OCI-M2 (cell line): ENCODE results near the gene MPP7.
A peak's percentile ranks its signal among the peaks of the same experiment; 100 is the strongest.
"Not testable (repeated sequence)": the region's sequence is repeated elsewhere in the genome, so short reads cannot be mapped to it uniquely, and the experiment has no call there.

Experiments
- DNase-seq: peaks from one replicate; lab custom pipeline; 2025; ENCODE audit not compliant: unreplicated experiment; lab: John Stamatoyannopoulos, UW

The MPP7 gene

GRCh38 chr10:28302638-28303488, at the start of gene MPP7:
MPP7 (minus strand) TSS chr10:28303064; CDS start chr10:28238604, 64,460 bp downstream.
- peak; percentile 77 for DNase-seq

- no peak for DNase-seq
These were observed 47.0 kb upstream of the MPP7 start for GRCh38 chr10:28349892-28350291.

GRCh38 chr10:28343987-28344895, 41.4 kb upstream of the MPP7 start:
- no peak for DNase-seq

GRCh38 chr10:28343252-28343651, 40.4 kb upstream of the MPP7 start:
- no peak for DNase-seq

- DNase-seq = not testable (repeated sequence)
These were observed 38.8 kb upstream of the MPP7 start for GRCh38 chr10:28341679-28342078.

GRCh38 chr10:28332726-28333125, 29.9 kb upstream of the MPP7 start:
- DNase-seq = no peak

GRCh38 chr10:28331841-28332240, 29.0 kb upstream of the MPP7 start:
- DNase-seq = no peak

GRCh38 chr10:28331066-28331465, 28.2 kb upstream of the MPP7 start:
- DNase-seq = no peak

GRCh38 chr10:28328346-28328745, 25.5 kb upstream of the MPP7 start:
- no peak for DNase-seq

- DNase-seq = no peak
These were observed 24.6 kb upstream of the MPP7 start for GRCh38 chr10:28327491-28327880.

GRCh38 chr10:28326516-28327490, 23.9 kb upstream of the MPP7 start:
- no peak for DNase-seq

GRCh38 chr10:28320799-28321198, 17.9 kb upstream of the MPP7 start:
- no peak for DNase-seq

- DNase-seq = no peak
These were observed 17.2 kb upstream of the MPP7 start for GRCh38 chr10:28320090-28320489.

- not testable (repeated sequence) for DNase-seq
These were observed 16.2 kb upstream of the MPP7 start for GRCh38 chr10:28319061-28319460.

- no peak for DNase-seq
These were observed 15.8 kb upstream of the MPP7 start for GRCh38 chr10:28318626-28319025.

- no peak for DNase-seq
These were observed 14.9 kb upstream of the MPP7 start for GRCh38 chr10:28317760-28318159.

- no peak for DNase-seq
These were observed 13.8 kb upstream of the MPP7 start for GRCh38 chr10:28316696-28317095.

- DNase-seq = no peak
These were observed 12.3 kb upstream of the MPP7 start for GRCh38 chr10:28315140-28315539.

- no peak for DNase-seq
These were observed 11.3 kb upstream of the MPP7 start for GRCh38 chr10:28314211-28314610.

GRCh38 chr10:28312572-28312971, 9.7 kb upstream of the MPP7 start:
- no peak for DNase-seq

GRCh38 chr10:28311104-28311503, 8.2 kb upstream of the MPP7 start:
- DNase-seq = no peak
